ENCODE measurements around the gene GGTLC2.
"Not testable (repeated sequence)": the region's sequence is repeated elsewhere in the genome, so short reads cannot be mapped to it uniquely, and the experiment has no call there.

- not testable (repeated sequence) for TF ChIP-seq POLR2A (IDR thresholded peaks at IDR 0.05)
- TF ChIP-seq, protein P1, sequence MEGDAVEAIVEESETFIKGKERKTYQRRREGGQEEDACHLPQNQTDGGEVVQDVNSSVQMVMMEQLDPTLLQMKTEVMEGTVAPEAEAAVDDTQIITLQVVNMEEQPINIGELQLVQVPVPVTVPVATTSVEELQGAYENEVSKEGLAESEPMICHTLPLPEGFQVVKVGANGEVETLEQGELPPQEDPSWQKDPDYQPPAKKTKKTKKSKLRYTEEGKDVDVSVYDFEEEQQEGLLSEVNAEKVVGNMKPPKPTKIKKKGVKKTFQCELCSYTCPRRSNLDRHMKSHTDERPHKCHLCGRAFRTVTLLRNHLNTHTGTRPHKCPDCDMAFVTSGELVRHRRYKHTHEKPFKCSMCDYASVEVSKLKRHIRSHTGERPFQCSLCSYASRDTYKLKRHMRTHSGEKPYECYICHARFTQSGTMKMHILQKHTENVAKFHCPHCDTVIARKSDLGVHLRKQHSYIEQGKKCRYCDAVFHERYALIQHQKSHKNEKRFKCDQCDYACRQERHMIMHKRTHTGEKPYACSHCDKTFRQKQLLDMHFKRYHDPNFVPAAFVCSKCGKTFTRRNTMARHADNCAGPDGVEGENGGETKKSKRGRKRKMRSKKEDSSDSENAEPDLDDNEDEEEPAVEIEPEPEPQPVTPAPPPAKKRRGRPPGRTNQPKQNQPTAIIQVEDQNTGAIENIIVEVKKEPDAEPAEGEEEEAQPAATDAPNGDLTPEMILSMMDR (IDR thresholded peaks at IDR 0.05) = not testable (repeated sequence)
These were observed 6.0 kb downstream of the GGTLC2 start for GRCh38 chr22:22650398-22650797.

Data from lower leg skin (tissue), 3 donors.